A549 (cell line): ENCODE data around the gene XCL1.

Source experiments
- CBX8 ChIP-seq: fragments of 200-600 bp; sonication (generic); IDR thresholded peaks from 2 replicates; pipeline ENCODE4 v1.6.1; 2016
- CHD2 ChIP-seq: fragments of 150-350 bp; IDR thresholded peaks from 2 replicates; pipeline ENCODE4 v1.6.1; 2014; ENCODE audit warnings: low read length; ENCODE audit not compliant: partially characterized antibody
- EP300 ChIP-seq, 2 experiments: fragments of >200 bp; sonication (Bioruptor Twin); formaldehyde crosslinking; IDR thresholded peaks; 2 replicates in 1 of 2; 3 replicates in 1 of 2; pipeline ENCODE4 v1.6.1; 2016 to 2017
- JUN ChIP-seq, 2 experiments: fragments of >200 bp; sonication (Bioruptor Twin); formaldehyde crosslinking; IDR thresholded peaks; 2 replicates in 1 of 2; 3 replicates in 1 of 2; pipeline ENCODE4 v1.6.1; 2016 to 2017
- MAX ChIP-seq: IDR thresholded peaks from 2 replicates; pipeline ENCODE4 v1.6.1; 2012
- MYC ChIP-seq: IDR thresholded peaks from 2 replicates; pipeline ENCODE4 v1.6.1; 2012; ENCODE audit warnings: mild to moderate bottlenecking, inconsistent platforms, low read length, improper control_type of control experiment, borderline replicate concordance
- POLR2A ChIP-seq: IDR thresholded peaks from 2 replicates; pipeline ENCODE4 v1.6.1; 2012; ENCODE audit warnings: mild to moderate bottlenecking, low read length
- POLR2AphosphoS2 ChIP-seq: conservative IDR thresholded peaks from 2 replicates; pipeline ENCODE4 v1.6.1; 2012; ENCODE audit warnings: low read length, improper control_type of control experiment, inconsistent platforms
- TF ChIP-seq, protein P1 (sequence below): fragments of 200-600 bp; sonication (generic); IDR thresholded peaks from 2 replicates; pipeline ENCODE4 v1.6.1; 2016; ENCODE audit warnings: antibody characterized with exemption, mild to moderate bottlenecking, moderate library complexity
- TF ChIP-seq, protein P2 (sequence below): fragments of >200 bp; sonication (Bioruptor Twin); formaldehyde crosslinking; IDR thresholded peaks from 3 replicates; pipeline ENCODE4 v1.5.1; 2016
- TF ChIP-seq, protein P3 (sequence below): fragments of 450-650 bp; IDR thresholded peaks from 2 replicates; pipeline ENCODE4 v1.6.1; 2014; ENCODE audit warnings: antibody characterized with exemption

DNA sequence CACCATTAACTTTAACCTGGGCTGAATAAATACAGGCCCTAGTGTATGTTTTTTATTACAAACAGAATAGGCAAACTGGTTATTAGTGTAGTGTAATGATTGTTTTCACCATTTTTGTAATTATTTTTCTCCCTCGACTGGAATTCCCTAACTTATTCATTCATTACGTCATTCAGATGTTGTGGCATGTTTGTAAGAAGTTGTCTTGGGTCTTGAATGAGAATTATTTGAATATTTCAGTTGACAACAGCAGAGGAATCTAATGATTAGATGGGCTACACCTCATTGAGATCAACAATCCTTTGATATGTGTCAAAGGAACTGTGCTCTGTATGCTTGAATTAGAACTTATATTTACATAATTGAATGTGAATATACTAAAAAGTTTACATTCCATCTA lies 12.8 kb downstream of the XCL1 start:
- TF ChIP-seq POLR2AphosphoS2, result no peak
- TF ChIP-seq, protein P1, sequence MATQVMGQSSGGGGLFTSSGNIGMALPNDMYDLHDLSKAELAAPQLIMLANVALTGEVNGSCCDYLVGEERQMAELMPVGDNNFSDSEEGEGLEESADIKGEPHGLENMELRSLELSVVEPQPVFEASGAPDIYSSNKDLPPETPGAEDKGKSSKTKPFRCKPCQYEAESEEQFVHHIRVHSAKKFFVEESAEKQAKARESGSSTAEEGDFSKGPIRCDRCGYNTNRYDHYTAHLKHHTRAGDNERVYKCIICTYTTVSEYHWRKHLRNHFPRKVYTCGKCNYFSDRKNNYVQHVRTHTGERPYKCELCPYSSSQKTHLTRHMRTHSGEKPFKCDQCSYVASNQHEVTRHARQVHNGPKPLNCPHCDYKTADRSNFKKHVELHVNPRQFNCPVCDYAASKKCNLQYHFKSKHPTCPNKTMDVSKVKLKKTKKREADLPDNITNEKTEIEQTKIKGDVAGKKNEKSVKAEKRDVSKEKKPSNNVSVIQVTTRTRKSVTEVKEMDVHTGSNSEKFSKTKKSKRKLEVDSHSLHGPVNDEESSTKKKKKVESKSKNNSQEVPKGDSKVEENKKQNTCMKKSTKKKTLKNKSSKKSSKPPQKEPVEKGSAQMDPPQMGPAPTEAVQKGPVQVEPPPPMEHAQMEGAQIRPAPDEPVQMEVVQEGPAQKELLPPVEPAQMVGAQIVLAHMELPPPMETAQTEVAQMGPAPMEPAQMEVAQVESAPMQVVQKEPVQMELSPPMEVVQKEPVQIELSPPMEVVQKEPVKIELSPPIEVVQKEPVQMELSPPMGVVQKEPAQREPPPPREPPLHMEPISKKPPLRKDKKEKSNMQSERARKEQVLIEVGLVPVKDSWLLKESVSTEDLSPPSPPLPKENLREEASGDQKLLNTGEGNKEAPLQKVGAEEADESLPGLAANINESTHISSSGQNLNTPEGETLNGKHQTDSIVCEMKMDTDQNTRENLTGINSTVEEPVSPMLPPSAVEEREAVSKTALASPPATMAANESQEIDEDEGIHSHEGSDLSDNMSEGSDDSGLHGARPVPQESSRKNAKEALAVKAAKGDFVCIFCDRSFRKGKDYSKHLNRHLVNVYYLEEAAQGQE, result no peak
- TF ChIP-seq, protein P2, sequence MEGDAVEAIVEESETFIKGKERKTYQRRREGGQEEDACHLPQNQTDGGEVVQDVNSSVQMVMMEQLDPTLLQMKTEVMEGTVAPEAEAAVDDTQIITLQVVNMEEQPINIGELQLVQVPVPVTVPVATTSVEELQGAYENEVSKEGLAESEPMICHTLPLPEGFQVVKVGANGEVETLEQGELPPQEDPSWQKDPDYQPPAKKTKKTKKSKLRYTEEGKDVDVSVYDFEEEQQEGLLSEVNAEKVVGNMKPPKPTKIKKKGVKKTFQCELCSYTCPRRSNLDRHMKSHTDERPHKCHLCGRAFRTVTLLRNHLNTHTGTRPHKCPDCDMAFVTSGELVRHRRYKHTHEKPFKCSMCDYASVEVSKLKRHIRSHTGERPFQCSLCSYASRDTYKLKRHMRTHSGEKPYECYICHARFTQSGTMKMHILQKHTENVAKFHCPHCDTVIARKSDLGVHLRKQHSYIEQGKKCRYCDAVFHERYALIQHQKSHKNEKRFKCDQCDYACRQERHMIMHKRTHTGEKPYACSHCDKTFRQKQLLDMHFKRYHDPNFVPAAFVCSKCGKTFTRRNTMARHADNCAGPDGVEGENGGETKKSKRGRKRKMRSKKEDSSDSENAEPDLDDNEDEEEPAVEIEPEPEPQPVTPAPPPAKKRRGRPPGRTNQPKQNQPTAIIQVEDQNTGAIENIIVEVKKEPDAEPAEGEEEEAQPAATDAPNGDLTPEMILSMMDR, result no peak
- TF ChIP-seq POLR2A, result no peak
- no peak for TF ChIP-seq MAX
- TF ChIP-seq CHD2, result no peak
- no peak for TF ChIP-seq CBX8
- TF ChIP-seq MYC, result no peak
- TF ChIP-seq, protein P3, sequence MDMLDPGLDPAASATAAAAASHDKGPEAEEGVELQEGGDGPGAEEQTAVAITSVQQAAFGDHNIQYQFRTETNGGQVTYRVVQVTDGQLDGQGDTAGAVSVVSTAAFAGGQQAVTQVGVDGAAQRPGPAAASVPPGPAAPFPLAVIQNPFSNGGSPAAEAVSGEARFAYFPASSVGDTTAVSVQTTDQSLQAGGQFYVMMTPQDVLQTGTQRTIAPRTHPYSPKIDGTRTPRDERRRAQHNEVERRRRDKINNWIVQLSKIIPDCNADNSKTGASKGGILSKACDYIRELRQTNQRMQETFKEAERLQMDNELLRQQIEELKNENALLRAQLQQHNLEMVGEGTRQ, result no peak
- TF ChIP-seq JUN (IDR thresholded peaks at IDR 0.05), result no peak
- TF ChIP-seq EP300 (IDR thresholded peaks at IDR 0.05), result no peak
